HPDE6-E6E7 (cell line): ENCODE data around the gene GPR137.
"Not testable (repeated sequence)": the region's sequence is repeated elsewhere in the genome, so short reads cannot be mapped to it uniquely, and the experiment has no call there.

Source experiments
- DNase-seq: peaks from one replicate; pipeline ENCODE4 v3.0.0; 2011; ENCODE audit warnings: missing footprints; ENCODE audit errors: extremely low spot score

Gene GPR137, protein sequence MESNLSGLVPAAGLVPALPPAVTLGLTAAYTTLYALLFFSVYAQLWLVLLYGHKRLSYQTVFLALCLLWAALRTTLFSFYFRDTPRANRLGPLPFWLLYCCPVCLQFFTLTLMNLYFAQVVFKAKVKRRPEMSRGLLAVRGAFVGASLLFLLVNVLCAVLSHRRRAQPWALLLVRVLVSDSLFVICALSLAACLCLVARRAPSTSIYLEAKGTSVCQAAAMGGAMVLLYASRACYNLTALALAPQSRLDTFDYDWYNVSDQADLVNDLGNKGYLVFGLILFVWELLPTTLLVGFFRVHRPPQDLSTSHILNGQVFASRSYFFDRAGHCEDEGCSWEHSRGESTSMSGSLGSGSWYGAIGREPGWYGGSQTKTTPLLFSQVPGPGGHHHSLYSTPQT

DNA sequence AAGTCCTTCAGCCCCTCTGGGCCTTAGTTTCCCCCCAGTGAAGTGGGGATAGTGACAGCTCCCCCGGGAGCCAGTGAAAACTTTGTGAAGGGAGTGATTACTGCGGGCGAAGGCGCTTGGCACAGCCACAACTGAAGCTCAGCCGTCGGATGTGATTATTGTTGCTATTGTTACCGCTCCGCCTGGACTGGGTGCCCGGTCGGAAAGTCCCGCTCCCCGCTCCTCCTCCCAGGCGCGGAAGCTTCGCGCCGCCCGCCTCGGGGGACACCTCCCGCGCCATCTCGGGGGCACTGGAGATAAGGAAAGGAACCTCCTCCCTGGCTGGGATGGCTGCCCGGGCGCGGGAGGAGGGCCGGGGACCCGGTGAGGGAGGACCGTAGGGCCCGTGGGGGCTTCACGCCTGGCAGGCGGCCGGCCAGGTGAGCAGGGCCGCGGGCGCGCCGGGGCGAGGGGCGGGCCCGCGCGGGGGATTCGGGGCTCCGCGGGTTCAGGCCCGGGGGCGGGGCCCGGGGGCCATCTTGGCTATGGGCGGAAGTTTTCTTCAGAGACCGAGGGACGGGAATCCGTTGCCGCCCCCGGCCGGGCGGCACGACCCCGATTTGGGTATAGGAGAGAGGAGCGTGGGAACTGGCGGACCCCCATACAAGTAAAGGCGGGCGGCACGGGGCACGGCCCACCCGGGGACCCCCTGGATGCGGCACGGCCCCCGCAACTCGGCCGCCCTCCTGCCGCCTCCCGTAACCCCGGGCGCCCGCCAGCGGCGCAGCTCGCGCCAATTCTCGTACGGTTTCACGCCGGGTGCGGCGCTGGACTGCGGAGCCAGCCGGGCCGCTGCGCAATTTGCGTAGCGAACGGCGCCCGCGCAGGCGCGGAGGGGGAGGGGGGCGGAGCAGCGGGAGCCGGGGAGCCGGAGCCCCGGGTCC is at the start of gene GPR137:
Gene GPR137 (plus strand): TSS at position 887 of the 923 bp plus-strand sequence. CDS start 677 bp downstream, outside the sequence.
- peak; percentile 72 for DNase-seq

DNA sequence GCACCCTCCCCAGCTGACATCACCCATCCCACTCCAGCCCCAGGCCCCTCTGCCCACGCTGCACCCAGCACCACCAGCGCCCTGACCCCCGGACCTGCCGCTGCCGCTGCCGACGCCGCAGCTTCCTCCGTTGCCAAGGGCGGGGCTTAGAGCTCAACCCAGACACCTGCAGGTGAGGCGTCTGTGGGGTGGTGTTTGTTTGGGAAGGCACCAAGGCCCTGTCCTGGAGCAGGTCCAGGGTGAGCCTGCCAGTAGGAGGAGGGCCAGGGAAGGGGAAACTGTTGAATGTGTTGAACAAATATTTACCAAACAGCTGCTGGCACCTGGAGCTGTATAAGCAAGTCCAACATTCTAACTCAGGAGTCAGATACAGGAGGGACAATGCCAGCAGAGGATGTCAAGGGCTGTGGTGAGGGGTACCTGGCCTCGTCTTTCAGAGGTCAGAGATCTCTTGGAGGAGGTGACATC is 48.1 kb upstream of the GPR137 start:
- DNase-seq, result no peak

DNA sequence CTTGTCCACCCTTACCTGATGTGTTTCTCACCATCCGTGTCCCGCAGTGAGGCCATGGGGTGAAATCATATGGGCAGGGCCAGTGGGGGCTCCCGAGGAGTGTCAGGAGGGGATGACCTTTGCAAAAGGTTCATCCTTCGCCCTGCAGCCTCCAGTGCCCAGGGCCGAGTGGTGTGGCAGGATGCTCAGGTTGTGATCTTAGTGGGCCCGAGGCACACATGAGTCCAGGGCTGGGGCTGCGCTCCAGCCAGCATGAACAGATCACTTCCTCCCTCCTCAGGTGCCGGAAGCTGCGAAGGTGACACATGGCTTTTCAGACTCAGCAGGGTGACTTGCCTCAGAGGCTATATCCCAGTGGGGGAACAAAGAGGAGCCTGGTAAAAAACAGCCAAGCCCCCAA is 47.6 kb upstream of the GPR137 start:
- no peak for DNase-seq

DNA sequence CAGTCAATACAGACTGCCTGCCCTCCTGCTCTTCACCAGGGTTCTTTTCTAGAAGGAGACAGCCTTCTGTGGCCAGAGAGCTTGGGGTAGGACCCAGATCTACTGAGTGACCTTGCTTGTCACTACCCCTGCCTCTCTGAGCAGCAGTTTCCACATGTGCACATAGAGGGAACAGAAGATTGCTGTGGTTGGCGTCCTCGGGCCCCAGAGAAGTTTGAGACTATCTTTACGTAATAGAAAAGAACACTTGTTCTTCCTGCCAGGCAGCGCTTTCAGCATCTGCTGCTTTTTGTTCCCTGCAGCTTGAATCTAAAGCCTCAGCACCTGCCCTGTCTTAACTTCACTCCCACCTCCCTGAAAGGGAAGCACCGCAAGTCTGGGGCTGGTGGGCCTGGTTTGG is 46.6 kb upstream of the GPR137 start:
- DNase-seq, result no peak

DNA sequence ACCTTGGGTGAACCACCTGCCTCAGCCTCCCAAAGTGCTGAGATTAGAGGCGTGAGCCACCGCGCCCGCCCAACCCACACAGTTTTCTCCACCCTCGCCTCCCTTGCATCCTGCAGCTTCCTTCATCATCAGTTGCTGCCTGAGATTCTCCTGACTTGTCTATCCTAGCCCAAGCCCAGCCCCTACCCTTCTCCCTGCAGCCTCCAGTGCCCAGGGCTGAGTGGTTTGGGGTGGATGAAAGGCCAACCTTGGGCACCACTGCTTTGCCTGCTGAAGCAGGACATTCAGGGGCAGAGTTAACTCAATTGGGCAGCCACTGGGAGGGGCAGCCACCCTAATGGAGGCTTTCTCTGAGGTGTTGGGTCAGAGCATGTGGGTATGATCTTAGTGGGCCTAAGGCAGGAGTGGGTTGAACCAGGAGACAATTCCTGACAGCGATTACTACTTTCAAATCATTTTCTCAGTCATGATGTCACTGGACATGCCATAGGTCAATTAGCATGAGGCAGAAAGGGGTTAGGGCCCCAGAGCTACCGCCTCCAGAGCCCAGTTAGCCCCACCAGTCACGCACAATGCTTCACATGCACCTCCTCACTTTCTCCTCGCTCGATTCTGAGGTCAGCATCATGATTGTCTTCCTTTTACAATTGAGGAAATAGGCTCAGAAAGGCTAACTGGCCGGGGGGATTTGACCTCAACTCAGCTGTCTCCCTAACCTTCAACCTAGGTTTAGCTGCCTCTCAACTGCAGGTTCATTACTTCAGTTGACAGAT is 45.8 kb upstream of the GPR137 start:
- no peak for DNase-seq

DNA sequence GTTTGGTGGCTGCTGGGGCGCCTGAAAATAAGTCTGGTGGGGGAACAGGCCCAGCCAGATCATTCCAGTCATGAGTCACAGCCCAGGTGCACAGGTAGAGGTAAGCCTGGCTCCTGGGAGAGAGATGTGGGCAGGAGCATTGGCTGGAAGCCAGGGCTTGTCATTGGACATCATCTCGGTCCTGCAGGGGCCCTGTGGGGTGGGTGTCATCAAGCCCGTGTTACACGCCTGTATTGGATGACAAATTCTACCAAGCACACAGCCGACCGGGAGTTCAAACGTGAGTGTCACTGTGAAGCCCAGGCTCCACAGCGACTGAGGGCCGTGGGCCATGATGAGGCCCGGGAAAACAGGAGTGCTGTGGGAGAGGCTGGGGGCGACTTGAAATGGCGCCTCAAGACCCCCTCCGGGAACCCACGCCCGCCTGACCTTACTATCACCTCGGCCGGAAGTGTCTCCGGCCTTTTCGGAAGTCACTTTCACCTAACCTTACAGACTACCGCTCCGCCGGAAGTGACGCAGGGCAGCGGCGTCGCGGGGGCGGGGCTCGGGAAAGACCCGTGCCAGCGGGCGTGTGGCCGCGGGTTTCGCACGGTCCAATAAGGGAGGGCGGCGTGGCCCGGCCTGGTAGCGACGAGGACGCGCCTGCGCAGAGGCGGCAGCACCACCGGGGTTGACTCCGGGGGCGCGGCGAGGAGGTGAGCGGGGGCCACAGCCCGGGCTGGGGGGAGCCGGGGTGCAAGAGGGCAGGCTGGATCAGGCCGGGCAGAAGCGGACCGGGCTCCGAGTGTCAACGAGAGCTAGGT is 45.0 kb upstream of the GPR137 start, which contains the start of gene FKBP2:
Gene FKBP2 (plus strand): TSS at position 661 of the 806 bp plus-strand sequence. CDS start 1,293 bp downstream, outside the sequence.
- DNase-seq, result peak; percentile 97

DNA sequence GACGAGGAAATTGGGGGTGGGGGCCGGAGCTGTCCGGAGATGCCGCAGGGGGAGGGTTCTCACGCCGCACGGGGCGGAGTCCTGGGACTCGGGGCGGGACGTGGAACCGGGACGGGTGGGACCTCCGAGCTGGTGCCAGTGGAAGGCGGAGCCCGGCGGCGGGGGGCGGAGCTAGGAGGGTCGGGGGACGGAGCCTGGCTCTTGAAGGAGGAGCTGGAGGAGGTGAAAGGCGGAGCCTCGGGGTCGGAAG is 44.5 kb upstream of the GPR137 start:
- DNase-seq, result peak; percentile 78

DNA sequence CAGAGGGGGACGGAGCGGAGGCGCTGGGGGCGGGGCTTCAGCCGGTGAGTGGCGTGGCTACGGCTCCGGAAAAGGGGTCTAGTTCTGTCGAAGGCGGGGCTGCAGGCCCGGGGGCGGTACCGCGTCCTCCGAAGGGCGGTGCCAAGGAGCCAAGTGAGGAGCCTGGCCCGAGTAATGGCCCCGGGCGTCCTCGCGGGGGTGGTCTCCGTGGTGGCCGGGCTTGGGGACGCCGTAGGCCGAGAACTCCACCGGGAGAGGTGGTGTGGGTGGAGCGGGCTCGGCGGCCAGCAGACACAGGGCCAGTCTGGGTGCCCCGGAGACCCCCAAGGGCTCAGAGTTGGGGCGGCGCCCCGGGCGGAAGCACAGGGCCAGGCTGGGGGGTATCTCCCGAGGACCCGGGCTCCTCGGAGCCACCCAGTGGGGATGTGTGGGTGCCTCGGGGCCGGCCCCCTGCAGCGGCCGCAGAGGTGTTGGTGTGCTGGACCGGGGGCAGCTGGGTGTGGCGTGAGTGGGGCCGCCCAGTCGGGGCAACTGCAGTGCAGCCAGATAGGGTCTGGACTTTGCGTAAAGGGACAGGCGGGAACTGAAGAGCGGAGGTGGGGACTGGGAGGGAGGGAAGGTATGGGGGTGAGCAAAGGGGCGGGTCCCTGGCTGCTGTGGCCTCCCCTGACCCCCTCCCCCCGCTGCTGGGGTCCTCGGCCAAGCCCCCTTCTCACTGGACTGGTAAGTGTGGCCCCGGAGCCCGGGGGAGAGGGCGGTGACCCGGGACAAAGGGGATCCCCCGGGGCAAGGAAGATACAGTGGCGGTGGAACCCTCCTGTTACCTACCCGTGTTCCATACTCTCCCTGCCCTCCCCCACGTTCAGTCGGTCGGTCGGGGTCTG is 43.9 kb upstream of the GPR137 start:
- no peak for DNase-seq

DNA sequence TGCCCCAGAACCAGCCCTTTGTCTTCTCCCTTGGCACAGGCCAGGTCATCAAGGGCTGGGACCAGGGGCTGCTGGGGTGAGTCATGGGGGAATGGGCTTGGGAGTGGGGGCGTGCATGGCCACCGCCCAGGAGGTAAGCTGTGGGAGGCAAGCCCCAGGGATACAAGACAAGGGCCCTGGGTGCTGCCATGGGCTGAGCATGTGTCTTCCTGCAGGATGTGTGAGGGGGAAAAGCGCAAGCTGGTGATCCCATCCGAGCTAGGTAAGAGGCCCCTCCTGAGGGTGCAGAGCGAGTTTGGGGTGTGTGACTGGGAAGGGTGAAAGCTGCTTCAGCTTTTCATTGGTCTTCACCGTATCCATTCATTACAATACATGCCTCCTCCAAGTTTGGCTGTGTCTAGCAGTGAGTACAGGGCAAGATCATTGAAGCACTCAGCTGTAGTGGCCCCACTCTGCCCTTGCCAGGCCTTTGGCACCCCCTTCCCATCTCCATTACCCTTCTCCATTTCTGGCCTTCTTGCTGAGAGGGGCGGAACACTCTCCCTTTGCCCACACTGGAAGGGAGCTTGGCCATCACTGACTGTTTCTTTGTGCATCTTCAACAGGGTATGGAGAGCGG is 42.3 kb upstream of the GPR137 start:
- DNase-seq, result no peak

DNA sequence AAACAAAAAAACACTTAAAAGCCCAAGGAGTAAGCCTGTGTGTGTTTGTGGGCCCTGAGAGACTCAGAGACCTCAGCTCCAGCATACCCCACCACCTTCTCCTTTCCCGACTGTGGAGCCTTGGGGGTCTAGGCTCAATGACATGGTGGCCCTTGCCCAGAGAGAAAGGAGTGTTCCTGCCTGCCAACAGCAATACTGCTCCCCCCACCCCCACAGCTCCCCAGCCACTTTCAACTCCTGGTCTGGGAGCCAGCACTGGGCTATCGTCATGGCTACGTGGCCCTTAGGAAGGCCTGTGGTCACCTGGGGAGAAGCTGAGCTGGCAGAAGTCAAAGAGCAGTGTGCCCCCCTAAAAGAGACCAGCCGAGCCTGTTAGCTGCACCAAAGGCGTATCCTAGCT is 41.5 kb upstream of the GPR137 start:
- no peak for DNase-seq

DNA sequence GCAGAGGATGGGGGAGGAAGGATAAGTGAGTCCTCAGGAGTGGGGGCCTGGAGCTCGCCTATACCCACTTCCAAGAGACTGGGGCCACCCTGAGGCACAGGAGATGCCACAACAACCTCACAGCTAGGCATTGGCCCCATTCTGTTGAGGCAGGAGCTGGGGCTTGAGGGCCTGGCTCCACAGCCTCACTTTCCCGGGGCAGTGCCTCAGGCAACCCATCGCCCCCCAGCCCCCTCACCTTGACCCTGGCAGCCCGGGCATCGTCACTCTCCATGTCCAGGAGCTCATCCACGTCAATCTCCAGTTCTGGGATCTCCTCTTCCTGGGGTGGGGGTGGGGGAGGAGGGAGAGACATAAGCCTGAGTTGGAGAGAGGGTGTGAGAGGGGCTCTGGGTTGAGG is 40.7 kb upstream of the GPR137 start:
- DNase-seq, result no peak

DNA sequence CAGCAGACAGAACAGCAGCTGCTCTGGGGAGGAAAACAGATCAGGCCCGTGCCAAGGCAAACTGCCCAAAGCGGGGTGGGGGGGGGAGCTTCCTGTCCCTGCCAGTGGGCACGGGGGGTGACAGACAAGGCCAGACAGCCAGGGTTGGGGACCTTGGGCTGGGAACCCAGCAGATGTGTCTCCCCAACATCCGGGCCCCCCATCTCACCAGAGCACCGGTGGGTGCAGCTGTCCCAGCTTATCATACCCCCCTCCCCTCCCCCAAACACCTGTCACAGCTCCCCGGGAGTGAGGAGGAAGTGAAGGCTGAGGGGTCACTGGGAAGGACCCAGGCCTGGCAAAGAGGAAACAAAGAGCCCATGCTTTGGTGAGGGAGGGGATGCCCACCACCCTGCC is 40.2 kb upstream of the GPR137 start:
- DNase-seq, result no peak

DNA sequence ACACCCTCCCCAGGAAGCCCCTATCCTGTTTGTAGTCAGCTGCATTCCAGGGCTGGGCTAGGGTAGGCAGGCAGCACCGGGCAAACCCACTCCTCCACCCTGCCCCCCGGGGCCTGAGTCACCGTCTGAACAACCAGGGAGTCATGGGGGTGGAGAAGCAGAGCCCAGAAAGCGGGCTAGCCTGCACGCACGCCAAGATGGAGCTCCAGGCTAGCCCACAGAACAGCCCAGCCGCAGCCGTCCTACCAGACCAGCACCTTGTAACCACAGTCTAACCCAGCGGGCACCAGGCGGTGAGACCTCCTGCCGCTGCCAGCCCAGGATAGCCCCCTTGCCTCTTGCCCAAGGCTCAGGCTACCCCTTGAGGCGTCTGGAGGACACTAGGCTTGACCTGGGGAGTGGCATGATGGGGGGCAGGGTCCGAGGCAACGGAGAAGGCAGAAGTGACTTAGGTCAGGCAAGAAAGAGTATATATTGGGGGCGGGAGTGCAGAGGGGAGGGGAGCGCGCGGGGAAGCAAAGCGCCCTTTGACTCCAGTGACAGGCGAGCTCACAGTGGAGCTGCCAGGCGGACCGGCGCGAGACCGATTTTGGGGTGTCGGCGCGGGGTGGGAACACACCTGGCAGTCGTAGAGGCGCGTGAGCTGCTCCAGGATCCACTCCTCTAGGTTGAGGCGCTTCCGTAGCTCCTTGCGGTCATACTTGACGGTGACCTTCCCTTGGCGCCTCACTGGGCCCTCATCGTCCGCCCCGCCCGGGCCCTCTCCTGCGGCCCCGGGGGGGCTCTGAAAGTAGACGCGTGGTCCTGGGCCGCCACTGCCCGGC is 39.6 kb upstream of the GPR137 start:
- DNase-seq, result peak; percentile 86

DNA sequence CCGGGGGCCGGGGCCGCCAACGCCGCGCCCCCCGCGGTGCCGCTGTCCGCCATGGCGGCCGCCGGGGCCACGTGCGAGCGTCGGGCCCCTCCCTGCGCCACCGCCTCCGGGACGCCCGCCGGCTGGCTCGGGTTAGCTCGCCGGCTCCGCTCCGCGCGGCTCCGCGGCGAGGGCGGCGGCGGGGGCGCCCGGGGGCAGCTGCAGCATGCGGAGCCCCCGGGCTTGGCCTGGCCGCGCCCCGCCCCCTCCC is 39.1 kb upstream of the GPR137 start:
- not testable (repeated sequence) for DNase-seq

DNA sequence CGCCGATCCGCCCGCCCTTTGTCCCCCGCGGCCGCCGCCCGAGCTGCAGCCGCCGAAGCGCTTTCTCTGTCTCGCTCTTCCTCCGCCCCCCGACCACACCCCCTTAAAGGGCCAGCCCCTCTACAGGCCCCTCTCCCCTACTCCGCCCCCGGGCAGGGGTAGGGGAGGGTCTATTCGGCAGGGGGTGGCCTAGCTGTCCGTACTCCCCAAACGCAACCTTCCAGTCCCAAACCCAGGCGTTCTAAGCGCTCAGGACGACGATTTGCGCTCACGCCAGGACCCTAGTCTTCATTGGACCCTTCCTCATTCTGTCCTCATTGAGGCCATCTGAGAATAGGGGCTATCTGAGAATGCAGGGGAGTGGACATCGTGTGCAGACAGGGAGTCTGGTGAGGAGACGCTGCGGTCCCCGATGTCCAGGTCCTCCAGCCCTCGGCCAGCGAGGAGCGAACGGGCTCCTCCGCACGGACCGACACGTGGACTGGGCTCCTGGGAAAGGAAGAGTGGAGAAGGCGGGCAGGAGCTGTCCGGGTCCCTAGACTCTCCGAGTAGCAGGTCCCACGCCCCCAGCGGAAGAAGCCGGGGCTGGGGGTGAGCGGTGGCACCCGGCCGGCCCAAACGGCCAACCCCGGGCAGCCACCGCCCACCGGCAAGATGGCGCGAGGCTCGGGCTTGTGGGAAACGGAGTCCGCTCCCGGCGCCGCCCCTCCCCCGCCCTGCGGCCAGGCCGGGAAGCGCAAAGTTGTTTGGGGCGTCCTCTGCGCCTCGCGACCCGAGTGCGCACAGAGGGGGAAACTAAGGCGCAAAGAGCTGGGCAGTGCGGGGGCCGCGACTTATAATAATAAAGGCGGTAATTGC is 38.5 kb upstream of the GPR137 start, which contains the start of gene PPP1R14B:
Gene PPP1R14B (minus strand): TSS at position 73 of the 858 bp plus-strand sequence. CDS start 270 bp downstream, outside the sequence.
- no peak for DNase-seq

DNA sequence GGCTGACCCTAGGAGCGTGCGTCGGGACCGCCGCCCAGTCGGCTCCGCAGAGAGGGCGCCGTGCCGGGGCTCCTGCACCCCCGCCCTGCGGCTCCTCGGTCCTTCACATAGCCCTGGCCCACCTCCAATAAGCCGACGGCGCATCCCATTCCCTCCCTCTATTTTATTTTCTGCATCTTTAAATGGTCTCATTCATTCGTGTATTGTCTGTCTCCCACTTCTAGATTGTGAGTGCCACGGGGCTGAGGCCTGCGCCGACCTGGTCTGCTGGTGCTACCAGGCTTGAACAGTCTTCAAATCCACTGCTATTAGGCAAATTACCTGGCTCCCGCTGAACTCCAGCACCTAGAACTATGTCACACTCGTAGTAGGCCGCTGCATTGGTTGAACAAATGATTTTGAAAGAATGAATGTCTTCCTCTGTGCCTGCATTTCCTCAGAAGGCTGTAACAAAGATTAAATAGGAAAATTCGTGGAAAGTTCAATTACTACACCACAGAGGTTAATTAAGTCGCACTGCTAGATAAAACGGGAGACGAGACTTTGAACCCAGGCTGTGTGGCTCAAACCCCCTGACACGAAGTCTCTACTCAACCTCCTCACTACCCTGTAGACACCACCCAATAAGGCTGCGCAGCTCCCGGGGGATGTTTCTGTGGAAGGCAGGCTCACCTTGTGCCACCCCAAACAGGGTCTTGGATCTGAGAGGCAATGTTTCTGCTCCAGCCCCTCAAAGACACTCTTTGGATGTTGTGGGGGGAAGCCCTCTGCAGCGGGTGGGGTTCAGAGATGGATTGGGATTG is 37.7 kb upstream of the GPR137 start:
- DNase-seq, result no peak

DNA sequence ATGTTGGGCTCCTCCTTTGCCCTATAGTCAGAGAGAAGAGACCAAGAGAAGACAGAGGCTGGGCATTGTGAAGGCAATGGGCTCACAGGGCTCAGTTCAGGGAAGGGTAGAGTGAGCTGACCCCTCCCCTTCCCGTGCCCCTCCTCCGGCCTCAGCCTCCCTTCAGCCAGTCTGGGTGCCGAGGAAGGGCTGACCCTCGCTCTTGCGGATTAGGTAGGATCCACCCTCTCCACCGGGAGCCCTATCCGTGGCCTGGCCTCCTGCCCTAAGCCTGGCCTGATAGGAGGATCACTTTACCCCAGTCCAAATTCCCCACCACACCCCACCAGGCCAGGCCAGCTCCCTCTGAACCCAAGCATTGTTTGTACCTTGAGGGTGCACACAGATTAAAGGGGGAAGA is 37.1 kb upstream of the GPR137 start:
- no peak for DNase-seq
